GM12892 (cell line): Measurements from ENCODE around the gene SLCO2A1.

Experiments
- POLR2A ChIP-seq: IDR thresholded peaks from 2 replicates; pipeline ENCODE4 v1.6.1; 2011; ENCODE audit warnings: low read depth, low read length, control low read depth
- TAF1 ChIP-seq: IDR thresholded peaks from 2 replicates; pipeline ENCODE4 v1.6.1; 2011; ENCODE audit warnings: low read depth, mild to moderate bottlenecking, control low read depth, low read length, borderline replicate concordance

DNA sequence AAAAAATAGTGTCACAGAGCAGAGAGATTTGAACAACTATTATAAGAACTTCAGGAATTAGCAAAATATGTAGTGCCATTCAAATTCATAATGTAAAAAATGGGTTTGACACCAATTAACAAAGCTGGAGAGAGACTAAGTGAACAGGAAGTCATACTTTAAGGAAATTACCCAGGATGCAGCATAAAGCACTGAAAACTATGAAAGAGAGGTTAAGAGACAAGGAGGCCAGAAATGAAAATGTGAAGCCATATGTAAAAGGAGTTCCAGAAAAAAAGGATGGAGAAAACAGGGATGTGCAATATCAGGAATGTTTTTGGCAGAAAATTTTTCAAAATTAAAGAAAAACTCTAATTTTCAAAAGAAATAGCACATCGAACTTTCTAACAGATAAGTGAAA, 57.6 kb downstream of the SLCO2A1 start:
- no peak for TF ChIP-seq TAF1
- no peak for TF ChIP-seq POLR2A
